HL-60 (cell line): ENCODE measurements around the gene SPRTN.

Experiments used
- DNase-seq, 2 experiments: peaks; one replicate each; pipeline ENCODE4 v3.0.0-alpha.2; 2010 to 2020; ENCODE audit warnings: low read depth in 1 of 2, low spot score in 1 of 2
- H3K27ac ChIP-seq: fragments of 250-450 bp; sonication (Bioruptor Pico); replicated peaks from 2 replicates; pipeline ENCODE4 v1.5.1; 2020; ENCODE audit warnings: mild to moderate bottlenecking, moderate library complexity
- H3K27me3 ChIP-seq: fragments of 250-450 bp; sonication (Bioruptor Pico); 2 replicates; pipeline ENCODE4 v1.5.1; 2021; ENCODE audit warnings: mild to moderate bottlenecking, moderate library complexity; ENCODE audit not compliant: insufficient read depth, poor library complexity, severe bottlenecking
- H3K4me3 ChIP-seq: replicated peaks from 2 replicates; pipeline ENCODE4 v1.5.1; 2011; ENCODE audit warnings: mild to moderate bottlenecking, control low read depth, low read length; ENCODE audit not compliant: insufficient read depth
- GABPA ChIP-seq: IDR thresholded peaks from 2 replicates; pipeline ENCODE4 v1.6.1; 2012; ENCODE audit warnings: low read depth
- POLR2AphosphoS5 ChIP-seq: IDR thresholded peaks from 2 replicates; pipeline ENCODE4 v1.6.1; 2012; ENCODE audit warnings: low read depth
- REST ChIP-seq: IDR thresholded peaks from 2 replicates; pipeline ENCODE4 v1.6.1; 2012; ENCODE audit warnings: low read depth; ENCODE audit not compliant: insufficient replicate concordance
- SPI1 ChIP-seq: IDR thresholded peaks from 2 replicates; pipeline ENCODE4 v1.6.1; 2012; ENCODE audit warnings: low read depth, mild to moderate bottlenecking, borderline replicate concordance
- TF ChIP-seq, protein P1 (sequence below): IDR thresholded peaks from one replicate; pipeline ENCODE4 v1.5.1; 2011; ENCODE audit warnings: low read length, control low read depth, inconsistent platforms; ENCODE audit not compliant: insufficient read depth

Gene SPRTN

GRCh38 chr1:231335663-231336602, 2.2 kb upstream of the SPRTN start:
- DNase-seq, result no peak
- H3K27me3 ChIP-seq, result no peaks in the 10 kb centered on the region
- H3K4me3 ChIP-seq, result peak overlapping the region; percentile 92
- TF ChIP-seq REST (no peak), POLR2AphosphoS5 (no peak), GABPA (no peak), SPI1 (no peak)
- TF ChIP-seq, protein P1, sequence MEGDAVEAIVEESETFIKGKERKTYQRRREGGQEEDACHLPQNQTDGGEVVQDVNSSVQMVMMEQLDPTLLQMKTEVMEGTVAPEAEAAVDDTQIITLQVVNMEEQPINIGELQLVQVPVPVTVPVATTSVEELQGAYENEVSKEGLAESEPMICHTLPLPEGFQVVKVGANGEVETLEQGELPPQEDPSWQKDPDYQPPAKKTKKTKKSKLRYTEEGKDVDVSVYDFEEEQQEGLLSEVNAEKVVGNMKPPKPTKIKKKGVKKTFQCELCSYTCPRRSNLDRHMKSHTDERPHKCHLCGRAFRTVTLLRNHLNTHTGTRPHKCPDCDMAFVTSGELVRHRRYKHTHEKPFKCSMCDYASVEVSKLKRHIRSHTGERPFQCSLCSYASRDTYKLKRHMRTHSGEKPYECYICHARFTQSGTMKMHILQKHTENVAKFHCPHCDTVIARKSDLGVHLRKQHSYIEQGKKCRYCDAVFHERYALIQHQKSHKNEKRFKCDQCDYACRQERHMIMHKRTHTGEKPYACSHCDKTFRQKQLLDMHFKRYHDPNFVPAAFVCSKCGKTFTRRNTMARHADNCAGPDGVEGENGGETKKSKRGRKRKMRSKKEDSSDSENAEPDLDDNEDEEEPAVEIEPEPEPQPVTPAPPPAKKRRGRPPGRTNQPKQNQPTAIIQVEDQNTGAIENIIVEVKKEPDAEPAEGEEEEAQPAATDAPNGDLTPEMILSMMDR, result no peak
- H3K27ac ChIP-seq, result no peak overlapping the region

- Histone ChIP-seq H3K27me3 (no peaks in the 10 kb centered on the region), H3K4me3 (peak overlapping the region; percentile 92), H3K27ac (peak overlapping the region; percentile 80)
- TF ChIP-seq POLR2AphosphoS5 (no peak), SPI1 (no peak), GABPA (no peak), REST (no peak)
- TF ChIP-seq, protein P1, result no peak
- DNase-seq, result no peak
These were observed 1.0 kb upstream of the SPRTN start for GRCh38 chr1:231337043-231337471.

DNA sequence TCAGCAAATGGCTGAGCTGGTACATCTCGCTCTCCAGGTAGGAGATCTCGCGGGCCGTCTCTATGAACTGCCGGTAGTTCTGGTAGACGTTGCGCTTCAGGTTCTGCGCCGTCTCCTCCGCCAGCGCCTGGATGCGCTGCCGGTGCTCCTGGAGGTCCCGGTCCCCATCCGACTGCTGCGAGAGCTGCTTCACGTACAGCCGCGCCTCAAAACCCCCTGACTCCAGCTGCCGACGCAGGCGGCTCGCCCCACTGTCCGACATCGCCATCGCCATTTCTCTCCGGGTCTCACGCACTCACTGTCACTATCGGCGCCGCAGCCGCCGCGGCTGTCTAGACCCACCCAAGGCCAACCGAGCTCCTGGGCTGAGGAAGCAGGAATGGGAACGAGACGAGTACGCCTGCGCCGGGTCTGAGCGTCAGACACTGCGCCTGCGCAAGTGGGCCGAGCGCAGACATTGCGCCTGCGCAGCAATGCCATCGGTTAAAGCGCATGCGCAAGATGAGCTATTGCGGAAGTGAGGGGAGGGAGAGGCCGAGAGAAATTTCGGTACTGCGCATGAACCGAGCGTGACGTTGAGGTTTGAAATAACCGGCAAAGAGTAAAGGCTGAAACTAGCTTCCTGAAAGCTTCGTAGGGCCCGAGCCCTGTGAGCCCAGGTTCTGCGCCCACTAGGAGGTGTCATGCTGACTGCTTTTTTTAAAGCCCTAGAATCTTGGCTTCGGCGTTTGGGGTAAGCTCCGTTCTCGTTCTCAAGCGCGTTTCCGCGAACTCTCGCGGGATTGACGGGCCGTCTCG, 422 bp upstream of the SPRTN start, which contains the start of gene EXOC8:
TSS of gene EXOC8 (minus strand) at position 381 of the 798 bp plus-strand sequence. CDS start at position 274, 107 bp downstream.
- H3K27ac ChIP-seq, result peak within 1 kb of the TSS; percentile 80

More for the DNA sequence above, 422 bp upstream of the SPRTN start, which contains the start of gene EXOC8:
- peak; percentile 55 for TF ChIP-seq REST
- no peak; the same call in 1 of the 2 replicates for TF ChIP-seq POLR2AphosphoS5
- peak; percentile 84; the same call in 1 of the 2 replicates for TF ChIP-seq SPI1
- Histone ChIP-seq H3K27me3 (no peaks in the 10 kb centered on the region), H3K4me3 (peak within 1 kb of the TSS; percentile 92)
- DNase-seq, result peak; percentile 90 to 95
